ENCODE results near the gene EXT2.

DNA sequence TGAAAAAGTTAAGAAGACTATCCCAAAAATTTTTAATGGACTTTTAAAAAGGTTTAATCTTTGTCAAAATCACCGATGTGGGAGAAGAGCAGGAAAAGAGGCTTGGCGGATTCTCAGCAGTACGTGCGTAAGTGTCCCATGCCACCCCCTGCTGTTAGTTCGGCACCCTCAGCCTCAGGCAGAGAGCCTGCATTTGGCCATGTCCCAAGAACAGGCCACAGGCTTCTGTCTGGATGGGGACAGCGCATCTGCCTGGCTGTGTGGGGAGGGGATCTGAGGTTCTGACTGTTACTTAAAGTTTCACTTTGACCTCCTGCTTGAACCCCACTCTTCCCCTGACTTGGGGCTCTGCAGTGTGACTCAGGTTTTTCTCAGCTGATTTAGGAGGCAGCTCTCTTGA lies 35.3 kb downstream of the EXT2 start:
- TF ChIP-seq, protein P1, sequence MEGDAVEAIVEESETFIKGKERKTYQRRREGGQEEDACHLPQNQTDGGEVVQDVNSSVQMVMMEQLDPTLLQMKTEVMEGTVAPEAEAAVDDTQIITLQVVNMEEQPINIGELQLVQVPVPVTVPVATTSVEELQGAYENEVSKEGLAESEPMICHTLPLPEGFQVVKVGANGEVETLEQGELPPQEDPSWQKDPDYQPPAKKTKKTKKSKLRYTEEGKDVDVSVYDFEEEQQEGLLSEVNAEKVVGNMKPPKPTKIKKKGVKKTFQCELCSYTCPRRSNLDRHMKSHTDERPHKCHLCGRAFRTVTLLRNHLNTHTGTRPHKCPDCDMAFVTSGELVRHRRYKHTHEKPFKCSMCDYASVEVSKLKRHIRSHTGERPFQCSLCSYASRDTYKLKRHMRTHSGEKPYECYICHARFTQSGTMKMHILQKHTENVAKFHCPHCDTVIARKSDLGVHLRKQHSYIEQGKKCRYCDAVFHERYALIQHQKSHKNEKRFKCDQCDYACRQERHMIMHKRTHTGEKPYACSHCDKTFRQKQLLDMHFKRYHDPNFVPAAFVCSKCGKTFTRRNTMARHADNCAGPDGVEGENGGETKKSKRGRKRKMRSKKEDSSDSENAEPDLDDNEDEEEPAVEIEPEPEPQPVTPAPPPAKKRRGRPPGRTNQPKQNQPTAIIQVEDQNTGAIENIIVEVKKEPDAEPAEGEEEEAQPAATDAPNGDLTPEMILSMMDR (IDR thresholded peaks at IDR 0.05), result peak in 8 of 12 donors; percentile 6 to 42 (median 26)
- no peak for TF ChIP-seq POLR2A (IDR thresholded peaks at IDR 0.05)
